Prostate gland (tissue), 2 donors: ENCODE results near the gene MAGEB10. TPM values are rescaled to one million over a fixed set of nuclear protein-coding genes. Genes with fewer than 3 reads are reported as not detected.
"Not testable (repeated sequence)": the region's sequence is repeated elsewhere in the genome, so short reads cannot be mapped to it uniquely, and the experiment has no call there.

Source experiments
- DNase-seq: peaks from one replicate; pipeline ENCODE4 v3.0.0-alpha.2; 2019; ENCODE audit warnings: low spot score
- H3K27ac ChIP-seq, 2 donors: fragments of 200-600 bp; sonication (generic); 2 replicates each; pipeline ENCODE4 v1.5.1; 2017 to 2019
- H3K27me3 ChIP-seq: fragments of 200-600 bp; sonication (generic); replicated peaks from 2 replicates; pipeline ENCODE4 v1.5.1; 2019; ENCODE audit not compliant: insufficient read depth
- H3K36me3 ChIP-seq, 2 donors: fragments of 200-600 bp; sonication (generic); 1 replicate in 1 of 2; 2 replicates in 1 of 2; pipeline versions ENCODE4 v1.5.1 to v1.8.1; 2017 to 2019
- H3K4me1 ChIP-seq: fragments of 200-600 bp; sonication (generic); replicated peaks from 2 replicates; pipeline ENCODE4 v1.5.1; 2019
- H3K4me3 ChIP-seq, 2 donors: fragments of 200-600 bp; sonication (generic); 2 replicates each; pipeline ENCODE4 v1.5.1; 2017 to 2019
- H3K9me3 ChIP-seq: fragments of 200-600 bp; sonication (generic); 2 replicates; pipeline ENCODE4 v1.5.1; 2017
- POLR2A ChIP-seq: fragments of 450-650 bp; IDR thresholded peaks from one replicate; pipeline ENCODE4 v1.6.1; 2016; ENCODE audit warnings: antibody characterized with exemption, mild to moderate bottlenecking
- POLR2AphosphoS5 ChIP-seq: sonication (generic); formaldehyde crosslinking; IDR thresholded peaks from one replicate; pipeline ENCODE4 v1.6.1; 2017; ENCODE audit warnings: antibody characterized with exemption
- WGBS: methylation state at CpG from one replicate; pipeline ENCODE4 v1.1.5; 2018; 5-methylcytosine and 5-hydroxymethylcytosine counted together
- intact Hi-C: fragments of 100-400 bp; cut with DNase I; formaldehyde crosslinking; loops from one replicate; pipeline ENCODE4 v1.14.2; 2022
- total RNA-seq, 2 donors: library from RNA; depleted of rRNA; stranded (reverse); fragments of >200 nt; gene quantifications; one replicate each; pipeline ENCODE4 v1.1.0, GENCODE V29; 2016
- TF ChIP-seq, protein P1 (sequence below), 4 experiments: fragments of 200-600 bp in 2 of 4; fragments of 450-650 bp in 2 of 4; sonication (generic) in 2 of 4; IDR thresholded peaks; 1 replicate in 3 of 4; 2 replicates in 1 of 4; pipeline ENCODE4 v1.5.1; 2016 to 2019; ENCODE audit warnings: antibody characterized with exemption in 4 of 4, mild to moderate bottlenecking in 2 of 4, moderate library complexity in 2 of 4

The MAGEB10 gene
- total RNA-seq, 2 donors from 2014 or later, result 4.2 TPM; not detected in 1

DNA sequence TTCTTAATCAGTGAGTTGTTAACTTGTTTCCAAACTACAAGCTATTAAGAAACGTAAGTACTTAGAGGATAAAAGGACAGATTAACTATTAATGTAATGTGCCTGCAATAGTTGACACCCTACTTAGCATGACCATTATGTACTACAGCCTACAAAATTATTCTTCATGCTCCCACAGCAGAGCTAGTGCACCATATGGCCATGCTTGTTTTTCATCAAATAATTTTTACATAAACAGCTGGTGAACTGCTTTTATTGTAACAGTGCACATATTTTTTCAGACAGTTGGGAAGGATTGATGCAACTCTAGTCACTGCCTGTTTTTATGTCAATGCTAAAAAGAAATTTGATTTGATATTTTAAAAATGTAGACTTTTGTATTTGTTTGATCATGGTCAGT, 10.2 kb upstream of the MAGEB10 start:
- Histone ChIP-seq H3K36me3 (no peaks in the 10 kb centered on the region), H3K27ac (no peak overlapping the region), H3K27me3 (no peaks in the 10 kb centered on the region), H3K9me3 (no peaks in the 10 kb centered on the region), H3K4me3 (no peak overlapping the region), H3K4me1 (no peaks in the 10 kb centered on the region)
- WGBS, result 50% methylated on average over 1 of the region's 1 CpG
- DNase-seq, result no peak
- intact Hi-C loops, result no loop called here
- TF ChIP-seq, protein P1, sequence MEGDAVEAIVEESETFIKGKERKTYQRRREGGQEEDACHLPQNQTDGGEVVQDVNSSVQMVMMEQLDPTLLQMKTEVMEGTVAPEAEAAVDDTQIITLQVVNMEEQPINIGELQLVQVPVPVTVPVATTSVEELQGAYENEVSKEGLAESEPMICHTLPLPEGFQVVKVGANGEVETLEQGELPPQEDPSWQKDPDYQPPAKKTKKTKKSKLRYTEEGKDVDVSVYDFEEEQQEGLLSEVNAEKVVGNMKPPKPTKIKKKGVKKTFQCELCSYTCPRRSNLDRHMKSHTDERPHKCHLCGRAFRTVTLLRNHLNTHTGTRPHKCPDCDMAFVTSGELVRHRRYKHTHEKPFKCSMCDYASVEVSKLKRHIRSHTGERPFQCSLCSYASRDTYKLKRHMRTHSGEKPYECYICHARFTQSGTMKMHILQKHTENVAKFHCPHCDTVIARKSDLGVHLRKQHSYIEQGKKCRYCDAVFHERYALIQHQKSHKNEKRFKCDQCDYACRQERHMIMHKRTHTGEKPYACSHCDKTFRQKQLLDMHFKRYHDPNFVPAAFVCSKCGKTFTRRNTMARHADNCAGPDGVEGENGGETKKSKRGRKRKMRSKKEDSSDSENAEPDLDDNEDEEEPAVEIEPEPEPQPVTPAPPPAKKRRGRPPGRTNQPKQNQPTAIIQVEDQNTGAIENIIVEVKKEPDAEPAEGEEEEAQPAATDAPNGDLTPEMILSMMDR (IDR thresholded peaks at IDR 0.05), result no peak
- TF ChIP-seq POLR2AphosphoS5 (no peak), POLR2A (no peak)

DNA sequence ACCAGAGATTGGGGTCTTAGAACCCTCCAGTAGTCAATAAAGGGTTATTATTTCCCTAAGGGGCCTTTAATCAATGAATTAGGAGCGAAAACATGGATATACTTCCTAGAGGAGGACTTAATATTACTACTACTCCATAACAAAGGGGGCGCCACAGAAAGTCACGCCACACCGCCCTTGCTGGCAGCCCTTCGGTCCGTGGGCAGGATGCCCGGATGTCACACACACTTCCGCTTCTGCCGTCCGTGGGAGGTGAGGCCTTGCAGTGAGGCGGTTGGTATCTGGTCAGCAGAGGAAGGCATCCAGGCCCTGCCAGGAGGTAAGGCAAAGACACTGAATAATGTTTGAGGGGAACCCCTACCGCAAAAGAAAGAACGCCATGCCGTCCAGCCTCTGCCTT, 436 bp downstream of the MAGEB10 start:
- 97% methylated on average over 13 of the region's 14 CpGs for WGBS

DNA sequence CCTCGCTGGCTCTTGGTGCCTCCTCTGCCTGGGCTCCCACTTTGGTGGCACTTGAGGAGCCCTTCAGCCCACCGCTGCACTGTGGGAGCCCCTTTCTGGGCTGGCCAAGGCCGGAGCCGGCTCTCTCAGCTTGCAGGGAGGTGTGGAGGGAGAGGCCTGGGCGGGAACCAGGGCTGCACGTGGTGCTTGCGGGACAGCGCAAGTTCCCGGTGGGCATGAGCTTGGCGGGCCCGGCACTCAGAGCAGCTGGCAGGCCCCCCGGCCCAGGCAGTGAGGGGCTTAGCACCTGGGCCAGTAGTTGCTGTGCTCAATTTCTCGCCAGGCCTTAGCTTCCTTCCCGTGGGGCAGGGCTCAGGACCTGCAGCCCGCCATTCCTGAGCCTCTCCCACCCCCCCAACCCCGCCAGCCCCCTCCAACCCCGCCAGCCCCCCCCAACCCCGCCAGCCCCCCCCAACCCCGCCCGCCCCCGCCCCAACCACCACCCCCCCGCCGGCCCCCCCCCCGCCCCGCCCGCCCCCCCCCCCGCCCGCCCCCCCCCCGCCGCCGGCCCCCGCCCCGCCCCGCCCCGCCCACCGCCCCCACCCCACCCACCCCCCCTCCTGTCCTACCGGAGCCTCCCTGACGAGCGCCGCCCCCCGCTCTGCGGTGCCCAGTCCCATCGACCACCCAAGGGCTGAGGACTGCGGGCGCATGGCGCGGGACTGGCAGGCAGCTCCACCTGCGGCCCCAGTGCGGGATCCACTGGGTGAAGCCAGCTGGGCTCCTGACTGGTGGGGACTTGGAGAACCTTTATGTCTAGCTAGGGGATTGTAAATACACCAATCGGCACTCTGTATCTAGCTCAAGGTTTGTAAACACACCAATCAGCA, 1.4 kb downstream of the MAGEB10 start:
- WGBS, result 98% methylated on average over 12 of the region's 50 CpGs
- DNase-seq, intact Hi-C loops: not testable (repeated sequence)

More for the DNA sequence above, 436 bp downstream of the MAGEB10 start:
- no peak for DNase-seq
- Histone ChIP-seq H3K27me3 (no peaks in the 10 kb centered on the region), H3K9me3 (no peaks in the 10 kb centered on the region), H3K4me1 (no peaks in the 10 kb centered on the region), H3K4me3 (no peak overlapping the region), H3K36me3 (no peaks in the 10 kb centered on the region), H3K27ac (no peak overlapping the region)
- intact Hi-C loops, result no loop called here
- no peak for TF ChIP-seq POLR2A
- TF ChIP-seq, protein P1 (IDR thresholded peaks at IDR 0.05), result no peak
- TF ChIP-seq POLR2AphosphoS5, result no peak

DNA sequence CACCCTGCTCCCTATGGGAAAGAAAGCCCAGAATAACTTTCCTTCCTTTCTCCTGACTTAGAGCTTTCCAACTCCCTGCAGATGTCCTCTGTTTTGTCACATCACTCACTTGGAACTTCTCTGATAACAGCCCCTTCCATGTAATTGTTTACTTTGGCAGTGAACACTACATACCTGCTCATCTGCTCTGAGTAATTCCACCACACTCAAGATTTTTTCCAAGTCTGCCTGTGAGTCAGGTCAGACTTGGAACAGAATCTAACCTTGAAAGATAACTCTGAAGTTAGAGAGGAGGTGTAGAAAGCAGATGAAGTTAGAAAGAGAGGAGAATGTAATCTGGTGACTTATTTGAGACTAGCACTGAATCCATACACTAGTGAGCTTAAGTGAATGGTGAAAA, 7.4 kb downstream of the MAGEB10 start:
- Histone ChIP-seq H3K36me3 (no peaks in the 10 kb centered on the region), H3K27me3 (no peaks in the 10 kb centered on the region), H3K9me3 (no peaks in the 10 kb centered on the region), H3K27ac (no peak overlapping the region), H3K4me1 (no peaks in the 10 kb centered on the region), H3K4me3 (no peak overlapping the region)
- TF ChIP-seq, protein P1 (IDR thresholded peaks at IDR 0.05), result no peak
- TF ChIP-seq POLR2AphosphoS5, result no peak
- no peak for TF ChIP-seq POLR2A
- intact Hi-C loops, result no loop called here
- DNase-seq, result no peak

More for the DNA sequence above, 1.4 kb downstream of the MAGEB10 start:
- H3K4me3 ChIP-seq, H3K9me3 ChIP-seq, H3K27me3 ChIP-seq, H3K4me1 ChIP-seq, H3K27ac ChIP-seq, H3K36me3 ChIP-seq: not testable (repeated sequence)

DNA sequence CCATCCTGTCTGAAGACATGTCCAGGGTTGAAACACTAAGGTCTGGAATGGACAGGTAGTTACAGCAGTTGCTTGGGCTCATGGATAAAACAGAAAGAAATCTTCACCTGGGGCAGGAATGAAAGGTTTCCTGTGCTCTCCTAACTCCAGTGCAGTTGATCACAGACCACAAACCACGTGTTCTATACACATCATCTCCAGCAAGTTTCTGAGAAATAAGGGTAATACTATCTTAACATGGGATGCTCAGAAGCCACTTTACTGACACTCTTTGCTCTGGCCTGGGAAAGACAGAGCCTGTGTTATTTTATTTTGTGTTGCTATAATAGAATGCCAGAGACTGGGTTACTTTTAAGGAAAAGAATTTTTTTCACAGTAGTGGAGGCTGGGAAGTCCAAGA, 16.0 kb downstream of the MAGEB10 start:
- H3K27ac ChIP-seq, result no peak overlapping the region
- H3K9me3 ChIP-seq, result no peaks in the 10 kb centered on the region
- no peaks in the 10 kb centered on the region for H3K27me3 ChIP-seq
- no peak overlapping the region for H3K4me3 ChIP-seq
- intact Hi-C loops, result no loop called here
- DNase-seq, result no peak
- 82% methylated on average over 1 of the region's 1 CpG for WGBS
- TF ChIP-seq, protein P1 (IDR thresholded peaks at IDR 0.05), result no peak
- TF ChIP-seq POLR2AphosphoS5 (no peak), POLR2A (no peak)
- H3K4me1 ChIP-seq, result no peaks in the 10 kb centered on the region
- no peaks in the 10 kb centered on the region for H3K36me3 ChIP-seq
